H9 (cell line): Measurements from ENCODE around the gene SRSF11. TPM values are rescaled to one million over a fixed set of nuclear protein-coding genes. Genes with fewer than 3 reads are reported as not detected.

Experiments used
- DNase-seq: peaks from one replicate; pipeline ENCODE4 v3.0.0-alpha.2; 2017
- H2AFZ ChIP-seq: one replicate; pipeline ENCODE4 v1.6.1; 2013; ENCODE audit warnings: mild to moderate bottlenecking, low read length, control low read depth, moderate library complexity
- H2AK5ac ChIP-seq: 2 replicates; pipeline ENCODE4 v1.6.1; 2013; ENCODE audit warnings: low read length, control low read depth, mixed read lengths; ENCODE audit not compliant: insufficient read length
- H2BK120ac ChIP-seq: one replicate; pipeline ENCODE4 v1.6.1; 2013; ENCODE audit warnings: low read depth, mild to moderate bottlenecking, low read length, control low read depth, inconsistent platforms; ENCODE audit not compliant: poor library complexity, severe bottlenecking
- H2BK12ac ChIP-seq: 2 replicates; pipeline ENCODE4 v1.6.1; 2013; ENCODE audit warnings: low read length, control low read depth, mixed read lengths, low read depth; ENCODE audit not compliant: insufficient read length
- H2BK15ac ChIP-seq: 2 replicates; pipeline ENCODE4 v1.6.1; 2013; ENCODE audit warnings: low read depth, low read length, control low read depth
- H2BK20ac ChIP-seq: one replicate; pipeline ENCODE4 v1.6.1; 2013; ENCODE audit warnings: low read depth, mild to moderate bottlenecking, low read length, control low read depth, inconsistent platforms; ENCODE audit not compliant: poor library complexity, severe bottlenecking
- H2BK5ac ChIP-seq: 2 replicates; pipeline ENCODE4 v1.6.1; 2013; ENCODE audit warnings: low read length, control low read depth, mixed read lengths; ENCODE audit not compliant: insufficient read length
- H3K14ac ChIP-seq: 2 replicates; pipeline ENCODE4 v1.6.1; 2013; ENCODE audit warnings: low read length, control low read depth; ENCODE audit not compliant: insufficient read depth
- H3K18ac ChIP-seq: 2 replicates; pipeline ENCODE4 v1.6.1; 2013; ENCODE audit warnings: low read depth, mild to moderate bottlenecking, mixed read lengths, low read length, control low read depth; ENCODE audit not compliant: insufficient read length
- H3K23ac ChIP-seq: 2 replicates; pipeline ENCODE4 v1.6.1; 2013; ENCODE audit warnings: low read length, control low read depth, mixed read lengths, low read depth; ENCODE audit not compliant: insufficient read length
- H3K23me2 ChIP-seq: 2 replicates; pipeline ENCODE4 v1.6.1; 2013; ENCODE audit warnings: low read depth, mild to moderate bottlenecking, mixed read lengths, low read length, control low read depth; ENCODE audit not compliant: insufficient read length, poor library complexity, severe bottlenecking
- H3K27ac ChIP-seq: 2 replicates; pipeline ENCODE4 v1.5.1; 2013; ENCODE audit warnings: low read length, control low read depth, mixed read lengths, low read depth; ENCODE audit not compliant: insufficient read length
- H3K27me3 ChIP-seq: 2 replicates; pipeline ENCODE4 v1.6.1; 2013; ENCODE audit warnings: low read length, control low read depth, inconsistent platforms; ENCODE audit not compliant: insufficient read depth
- H3K4ac ChIP-seq: 2 replicates; pipeline ENCODE4 v1.6.1; 2013; ENCODE audit warnings: low read depth, mild to moderate bottlenecking, control low read depth, inconsistent platforms, low read length, moderate library complexity
- H3K4me1 ChIP-seq: 2 replicates; pipeline ENCODE4 v1.6.1; 2013; ENCODE audit warnings: low read length, control low read depth, inconsistent platforms; ENCODE audit not compliant: insufficient read depth
- H3K4me2 ChIP-seq: 2 replicates; pipeline ENCODE4 v1.6.1; 2013; ENCODE audit warnings: low read length, control low read depth, mixed read lengths; ENCODE audit not compliant: insufficient read length, insufficient read depth
- H3K56ac ChIP-seq: 2 replicates; pipeline ENCODE4 v1.6.1; 2013; ENCODE audit warnings: low read depth, mild to moderate bottlenecking, mixed read lengths, low read length, control low read depth; ENCODE audit not compliant: insufficient read length
- H3K79me1 ChIP-seq: 2 replicates; pipeline ENCODE4 v1.6.1; 2013; ENCODE audit warnings: low read depth, mild to moderate bottlenecking, moderate library complexity, low read length, control low read depth, inconsistent platforms; ENCODE audit not compliant: insufficient read depth, poor library complexity, severe bottlenecking
- H3K79me2 ChIP-seq: 2 replicates; pipeline ENCODE4 v1.6.1; 2013; ENCODE audit warnings: low read length, control low read depth, inconsistent platforms; ENCODE audit not compliant: insufficient read depth
- H3K9ac ChIP-seq: 2 replicates; pipeline ENCODE4 v1.6.1; 2013; ENCODE audit warnings: low read length, control low read depth, mixed read lengths; ENCODE audit not compliant: insufficient read length; ENCODE audit errors: extremely low read depth
- H3K9me3 ChIP-seq: one replicate; pipeline ENCODE4 v1.6.1; 2013; ENCODE audit warnings: low read depth, low read length, inconsistent platforms; ENCODE audit not compliant: control insufficient read depth
- H3T11ph ChIP-seq: one replicate; pipeline ENCODE4 v1.6.1; 2013; ENCODE audit warnings: mild to moderate bottlenecking, low read length, control low read depth, inconsistent platforms
- H4K20me1 ChIP-seq: one replicate; pipeline ENCODE4 v1.6.1; 2013; ENCODE audit not compliant: control insufficient read depth, insufficient read length, insufficient read depth
- H4K5ac ChIP-seq: 2 replicates; pipeline ENCODE4 v1.6.1; 2013; ENCODE audit warnings: low read depth, mild to moderate bottlenecking, mixed read lengths, low read length, control low read depth; ENCODE audit not compliant: insufficient read length
- H4K8ac ChIP-seq: replicated peaks from 2 replicates; pipeline ENCODE4 v1.6.1; 2013; ENCODE audit warnings: low read length, control low read depth, mixed read lengths, low read depth; ENCODE audit not compliant: insufficient read length
- H4K91ac ChIP-seq: 2 replicates; pipeline ENCODE4 v1.6.1; 2013; ENCODE audit warnings: low read depth, mild to moderate bottlenecking, moderate library complexity, mixed read lengths, low read length, control low read depth; ENCODE audit not compliant: insufficient read length
- H3K27ac Mint-ChIP-seq, 3 experiments: 2 replicates in 2 of 3; 3 replicates in 1 of 3; pipeline ENCODE4 v1.8.0; 2020 to 2021; ENCODE audit warnings: mixed read lengths in 3 of 3, mild to moderate bottlenecking in 1 of 3, moderate library complexity in 1 of 3
- H3K27me3 Mint-ChIP-seq: 2 replicates; pipeline ENCODE4 v1.8.0; 2021; ENCODE audit warnings: low read depth, mild to moderate bottlenecking, moderate library complexity, mixed read lengths
- H3K36me3 Mint-ChIP-seq, 3 experiments: 2 replicates in 2 of 3; 3 replicates in 1 of 3; pipeline ENCODE4 v1.8.0; 2020 to 2021; ENCODE audit warnings: low read depth in 3 of 3, mixed read lengths in 3 of 3; ENCODE audit not compliant: insufficient read depth in 1 of 3
- H3K4me1 Mint-ChIP-seq, 2 experiments: 2 replicates each; pipeline ENCODE4 v1.8.0; 2020; ENCODE audit warnings: mixed read lengths in 2 of 2
- H3K4me3 Mint-ChIP-seq, 2 experiments: 2 replicates in 1 of 2; 3 replicates in 1 of 2; pipeline ENCODE4 v1.8.0; 2020 to 2021; ENCODE audit warnings: mild to moderate bottlenecking in 2 of 2, mixed read lengths in 2 of 2, moderate library complexity in 1 of 2
- H3K9me3 Mint-ChIP-seq, 2 experiments: 2 replicates in 1 of 2; 3 replicates in 1 of 2; pipeline ENCODE4 v1.8.0; 2020; ENCODE audit warnings: mild to moderate bottlenecking in 2 of 2, mixed read lengths in 2 of 2, moderate library complexity in 1 of 2
- total RNA-seq: library from RNA; stranded (reverse); gene quantifications from 2 replicates; pipeline ENCODE4 v1.2.1, GENCODE V29; 2021
- TF ChIP-seq, protein P1 (sequence below): fragments of 200-600 bp; sonication (generic); conservative IDR thresholded peaks from 3 replicates; pipeline ENCODE4 v1.8.0; 2021; ENCODE audit warnings: antibody characterized with exemption, mild to moderate bottlenecking

Gene SRSF11
- total RNA-seq, 1 experiment from 2014 or later = 214 TPM

DNA sequence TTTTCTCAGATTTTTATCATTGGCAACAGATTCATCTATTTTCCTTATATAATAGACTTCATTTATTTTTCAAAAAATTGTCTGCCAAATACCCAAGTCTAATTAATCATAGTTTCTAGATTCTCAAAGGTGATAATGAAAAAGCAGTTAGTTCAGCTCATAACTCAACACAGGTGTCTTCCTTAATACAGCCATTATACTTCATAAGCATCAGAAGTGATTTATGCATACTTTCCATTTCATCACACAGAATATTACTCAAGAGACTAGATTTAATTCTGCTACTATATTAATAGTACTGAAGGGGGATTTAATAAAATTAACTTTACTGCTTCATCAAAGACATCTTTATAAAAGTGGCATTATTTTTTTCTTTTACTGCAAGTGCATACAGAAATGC lies 18.8 kb downstream of the SRSF11 start:
- H3K9me3 ChIP-seq = no peaks in the 10 kb centered on the region
- no peak for DNase-seq
- TF ChIP-seq, protein P1, sequence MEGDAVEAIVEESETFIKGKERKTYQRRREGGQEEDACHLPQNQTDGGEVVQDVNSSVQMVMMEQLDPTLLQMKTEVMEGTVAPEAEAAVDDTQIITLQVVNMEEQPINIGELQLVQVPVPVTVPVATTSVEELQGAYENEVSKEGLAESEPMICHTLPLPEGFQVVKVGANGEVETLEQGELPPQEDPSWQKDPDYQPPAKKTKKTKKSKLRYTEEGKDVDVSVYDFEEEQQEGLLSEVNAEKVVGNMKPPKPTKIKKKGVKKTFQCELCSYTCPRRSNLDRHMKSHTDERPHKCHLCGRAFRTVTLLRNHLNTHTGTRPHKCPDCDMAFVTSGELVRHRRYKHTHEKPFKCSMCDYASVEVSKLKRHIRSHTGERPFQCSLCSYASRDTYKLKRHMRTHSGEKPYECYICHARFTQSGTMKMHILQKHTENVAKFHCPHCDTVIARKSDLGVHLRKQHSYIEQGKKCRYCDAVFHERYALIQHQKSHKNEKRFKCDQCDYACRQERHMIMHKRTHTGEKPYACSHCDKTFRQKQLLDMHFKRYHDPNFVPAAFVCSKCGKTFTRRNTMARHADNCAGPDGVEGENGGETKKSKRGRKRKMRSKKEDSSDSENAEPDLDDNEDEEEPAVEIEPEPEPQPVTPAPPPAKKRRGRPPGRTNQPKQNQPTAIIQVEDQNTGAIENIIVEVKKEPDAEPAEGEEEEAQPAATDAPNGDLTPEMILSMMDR = no peak
- H2BK120ac ChIP-seq = no peak overlapping the region
- no peak overlapping the region for H2BK12ac ChIP-seq
- no peak overlapping the region for H2AFZ ChIP-seq
- H3K4me1 ChIP-seq = no peaks in the 10 kb centered on the region
- no peak overlapping the region for H3K14ac ChIP-seq
- no peaks in the 10 kb centered on the region for H3K27me3 ChIP-seq
- no peak overlapping the region for H2BK5ac ChIP-seq
- H3K4me2 ChIP-seq = no peak overlapping the region
- Mint-ChIP-seq H3K9me3 (no peaks in the 10 kb centered on the region), H3K27me3 (no peaks in the 10 kb centered on the region), H3K4me1 (no peaks in the 10 kb centered on the region), H3K36me3 (peaks cover 39 to 94% (median 76%) of the 10 kb centered on the region in 3 experiments; a peak in 6 of 7 replicates), H3K27ac (no peak overlapping the region), H3K4me3 (no peak overlapping the region)
- H3K9ac ChIP-seq = no peak overlapping the region
- no peaks in the 10 kb centered on the region for H3K79me1 ChIP-seq
- H3K23ac ChIP-seq = no peak overlapping the region
- H2AK5ac ChIP-seq = no peak overlapping the region
- H2BK20ac ChIP-seq = no peak overlapping the region
- no peak overlapping the region for H4K91ac ChIP-seq
- no peaks in the 10 kb centered on the region for H3K23me2 ChIP-seq
- no peaks in the 10 kb centered on the region for H4K20me1 ChIP-seq
- H3K56ac ChIP-seq = no peak overlapping the region
- no peak overlapping the region for H3T11ph ChIP-seq
- H3K4ac ChIP-seq = no peak overlapping the region
- no peak overlapping the region for H2BK15ac ChIP-seq
- no peak overlapping the region for H4K5ac ChIP-seq
- H3K27ac ChIP-seq = no peak overlapping the region
- no peaks in the 10 kb centered on the region for H3K79me2 ChIP-seq
- no peak overlapping the region for H3K18ac ChIP-seq
- no peak overlapping the region for H4K8ac ChIP-seq
